ENCODE data around the gene SGSM2. TPM values are rescaled to one million over a fixed set of nuclear protein-coding genes. Genes with fewer than 3 reads are reported as not detected.

SGSM2 gene, protein sequence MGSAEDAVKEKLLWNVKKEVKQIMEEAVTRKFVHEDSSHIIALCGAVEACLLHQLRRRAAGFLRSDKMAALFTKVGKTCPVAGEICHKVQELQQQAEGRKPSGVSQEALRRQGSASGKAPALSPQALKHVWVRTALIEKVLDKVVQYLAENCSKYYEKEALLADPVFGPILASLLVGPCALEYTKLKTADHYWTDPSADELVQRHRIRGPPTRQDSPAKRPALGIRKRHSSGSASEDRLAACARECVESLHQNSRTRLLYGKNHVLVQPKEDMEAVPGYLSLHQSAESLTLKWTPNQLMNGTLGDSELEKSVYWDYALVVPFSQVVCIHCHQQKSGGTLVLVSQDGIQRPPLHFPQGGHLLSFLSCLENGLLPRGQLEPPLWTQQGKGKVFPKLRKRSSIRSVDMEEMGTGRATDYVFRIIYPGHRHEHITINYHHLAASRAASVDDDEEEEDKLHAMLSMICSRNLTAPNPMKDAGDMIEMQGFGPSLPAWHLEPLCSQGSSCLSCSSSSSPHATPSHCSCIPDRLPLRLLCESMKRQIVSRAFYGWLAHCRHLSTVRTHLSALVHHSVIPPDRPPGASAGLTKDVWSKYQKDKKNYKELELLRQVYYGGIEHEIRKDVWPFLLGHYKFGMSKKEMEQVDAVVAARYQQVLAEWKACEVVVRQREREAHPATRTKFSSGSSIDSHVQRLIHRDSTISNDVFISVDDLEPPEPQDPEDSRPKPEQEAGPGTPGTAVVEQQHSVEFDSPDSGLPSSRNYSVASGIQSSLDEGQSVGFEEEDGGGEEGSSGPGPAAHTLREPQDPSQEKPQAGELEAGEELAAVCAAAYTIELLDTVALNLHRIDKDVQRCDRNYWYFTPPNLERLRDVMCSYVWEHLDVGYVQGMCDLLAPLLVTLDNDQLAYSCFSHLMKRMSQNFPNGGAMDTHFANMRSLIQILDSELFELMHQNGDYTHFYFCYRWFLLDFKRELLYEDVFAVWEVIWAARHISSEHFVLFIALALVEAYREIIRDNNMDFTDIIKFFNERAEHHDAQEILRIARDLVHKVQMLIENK
- polyA plus RNA-seq (2013): 59.0 TPM

DNA sequence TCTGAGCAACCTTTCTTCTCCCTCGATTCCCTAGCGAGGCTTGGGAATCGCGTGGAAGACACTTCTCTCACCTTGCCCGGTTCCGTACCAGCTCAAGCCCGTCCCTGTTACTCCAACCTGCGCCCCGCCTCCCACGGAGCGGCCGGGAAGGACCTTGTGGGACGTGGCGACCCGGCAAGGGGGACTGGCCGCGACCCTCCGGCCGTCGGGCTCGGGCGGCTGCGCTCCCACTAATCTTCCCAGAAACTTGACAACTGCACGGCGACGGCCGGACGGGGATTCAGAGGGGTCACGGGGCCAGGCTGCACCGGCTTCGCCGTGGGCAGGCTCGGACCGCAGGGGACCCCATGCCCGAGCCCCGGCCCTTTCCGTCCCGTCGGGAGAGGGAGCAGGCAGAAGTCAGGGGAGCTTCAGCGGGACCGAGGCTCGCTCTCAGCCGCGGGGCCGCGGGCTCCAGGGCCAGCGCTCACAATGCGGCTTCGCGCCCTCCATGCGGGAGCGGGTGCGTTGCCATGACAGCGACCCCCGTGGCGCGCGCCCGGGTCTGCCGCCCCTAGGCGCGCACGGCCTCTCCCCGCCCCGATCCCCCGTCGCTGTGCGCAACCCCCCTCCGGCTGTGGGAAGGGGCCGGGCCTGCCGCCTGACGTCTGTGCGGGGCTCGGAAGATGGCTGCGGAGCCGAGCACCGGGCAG, at the start of gene SGSM2:
SGSM2 (plus strand) TSS at position 650 of the 692 bp plus-strand sequence. CDS start 188 bp downstream, outside the sequence.
- POLR2A ChIA-PET: interaction anchor here (0.8 kb wide), 1 partner anchor 114 kb away, joined by 3 read pairs; no protein-coding TSS in a partner anchor
- Histone ChIP-seq H3K27me3 (replicated peaks in 2 of 5; ENCODE audit: control insufficient read depth in 4 of 5, insufficient read depth in 5 of 5, low read length in 4 of 5) (no peaks in the 10 kb centered on the region), H3K36me3 (ENCODE audit: control insufficient read depth in 4 of 4, insufficient read depth in 4 of 4, low read length in 3 of 4) (peaks cover 14 to 43% (median 28%) of the 10 kb centered on the region in 4 experiments), H3K4me3 (ENCODE audit: control insufficient read depth in 1 of 7, extremely low read depth in 1 of 7, insufficient read depth in 4 of 7, low read depth in 2 of 7, low read length in 6 of 7) (peak within 1 kb of the TSS; percentile 89 to 99 (median 96)), H3K4me1 (ENCODE audit: control extremely low read depth in 1 of 4, control insufficient read depth in 4 of 4, insufficient read depth in 4 of 4, low read length in 3 of 4) (peaks cover 9 to 30% (median 28%) of the 10 kb centered on the region in 4 experiments), H3K27ac (ENCODE audit: insufficient read depth in 1 of 2, low read depth in 1 of 2, low read length in 2 of 2, poor library complexity in 1 of 2, severe bottlenecking in 2 of 2) (peak within 1 kb of the TSS; percentile 35 to 83), H3K9me3 (ENCODE audit: control extremely low read depth in 1 of 5, control insufficient read depth in 4 of 5, insufficient read depth in 2 of 5, low read depth in 1 of 5, low read length in 4 of 5) (no peaks in the 10 kb centered on the region)
- under 1% methylated on average over 58 of the region's 77 CpGs for WGBS (ENCODE audit: insufficient coverage)
- CTCF ChIA-PET: interaction anchor here (1.1 to 4.2 kb wide), 6 partner anchors 11 to 92 kb away, joined by 3 to 20 read pairs (median 4); no protein-coding TSS in a partner anchor
- peak; percentile 66 to 85 (median 78) for DNase-seq

DNA sequence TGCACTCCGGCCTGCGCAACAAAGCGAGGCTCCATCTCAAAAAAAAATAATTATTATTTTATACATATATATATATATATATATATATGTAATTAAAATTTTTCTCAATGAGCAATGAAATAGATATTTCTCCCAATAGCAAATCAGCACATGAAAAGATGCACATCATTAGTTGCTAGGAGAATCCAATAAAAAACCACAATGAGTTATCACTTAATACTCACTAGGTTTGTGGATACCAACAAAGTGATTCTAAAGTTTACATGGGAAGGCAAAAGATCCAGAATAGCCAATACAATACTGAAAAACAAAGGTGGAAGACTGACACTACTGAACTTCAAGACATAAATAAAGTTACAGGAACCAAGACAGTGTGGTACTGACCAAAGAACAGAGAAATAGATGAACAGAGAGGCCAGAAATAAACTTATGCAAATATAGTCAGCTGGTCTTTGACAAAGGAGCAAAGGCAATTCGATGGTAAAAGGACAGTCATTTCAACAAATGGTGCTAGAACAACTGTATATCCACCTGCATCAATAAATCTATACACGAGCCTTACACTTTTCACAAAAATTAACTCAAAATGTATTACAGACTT, 47.3 kb upstream of the SGSM2 start:
- no peaks in the 10 kb centered on the region for H3K27me3 ChIP-seq (replicated peaks in 2 of 5; ENCODE audit: control insufficient read depth in 4 of 5, insufficient read depth in 5 of 5, low read length in 4 of 5)
- CTCF ChIA-PET: no interaction called here
- 90% methylated on average over 2 of the region's 5 CpGs for WGBS (ENCODE audit: insufficient coverage)

DNA sequence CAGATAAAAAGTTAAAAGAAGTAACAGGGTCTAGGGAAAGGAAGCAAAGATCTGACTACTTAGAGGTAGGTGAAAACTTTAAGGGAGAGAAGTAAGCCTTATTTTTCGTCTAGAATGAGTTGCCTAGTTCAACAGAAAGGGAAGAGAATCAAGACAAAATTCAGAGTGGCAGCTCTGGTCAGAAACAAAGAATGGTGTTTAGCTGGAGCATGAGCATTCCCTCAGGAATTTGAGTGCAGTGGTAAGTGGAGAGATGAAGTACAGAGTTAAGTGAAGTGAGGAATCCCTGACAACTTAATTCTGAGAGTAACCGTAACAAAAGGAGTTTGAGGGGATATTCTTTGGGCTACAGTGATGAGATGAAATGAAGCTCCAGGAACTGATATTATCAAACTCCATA, 45.2 kb upstream of the SGSM2 start:
- H3K4me1 ChIP-seq (ENCODE audit: control extremely low read depth in 1 of 4, control insufficient read depth in 4 of 4, insufficient read depth in 4 of 4, low read length in 3 of 4): no peaks in the 10 kb centered on the region
- WGBS (ENCODE audit: insufficient coverage): 100% methylated on average over 1 of the region's 2 CpGs
- peaks cover 27 to 72% (median 50%) of the 10 kb centered on the region in 4 experiments for H3K36me3 ChIP-seq (ENCODE audit: control insufficient read depth in 4 of 4, insufficient read depth in 4 of 4, low read length in 3 of 4)
- H3K27me3 ChIP-seq (replicated peaks in 2 of 5; ENCODE audit: control insufficient read depth in 4 of 5, insufficient read depth in 5 of 5, low read length in 4 of 5): no peaks in the 10 kb centered on the region
- no peaks in the 10 kb centered on the region for H3K9me3 ChIP-seq (ENCODE audit: control extremely low read depth in 1 of 5, control insufficient read depth in 4 of 5, insufficient read depth in 2 of 5, low read depth in 1 of 5, low read length in 4 of 5)
- no peak overlapping the region for H3K4me3 ChIP-seq (ENCODE audit: control insufficient read depth in 1 of 7, extremely low read depth in 1 of 7, insufficient read depth in 4 of 7, low read depth in 2 of 7, low read length in 6 of 7)
- no peak for DNase-seq
- POLR2A ChIA-PET: no interaction called here
- CTCF ChIA-PET: interaction anchor here (1.2 kb wide), 1 partner anchor 9 kb away, joined by 4 read pairs; no protein-coding TSS in a partner anchor
- no peak overlapping the region for H3K27ac ChIP-seq (ENCODE audit: insufficient read depth in 1 of 2, low read depth in 1 of 2, low read length in 2 of 2, poor library complexity in 1 of 2, severe bottlenecking in 2 of 2)

More for the DNA sequence above, 47.3 kb upstream of the SGSM2 start:
- POLR2A ChIA-PET: no interaction called here
- Histone ChIP-seq H3K4me3 (ENCODE audit: control insufficient read depth in 1 of 7, extremely low read depth in 1 of 7, insufficient read depth in 4 of 7, low read depth in 2 of 7, low read length in 6 of 7) (no peak overlapping the region), H3K4me1 (ENCODE audit: control extremely low read depth in 1 of 4, control insufficient read depth in 4 of 4, insufficient read depth in 4 of 4, low read length in 3 of 4) (no peaks in the 10 kb centered on the region), H3K36me3 (ENCODE audit: control insufficient read depth in 4 of 4, insufficient read depth in 4 of 4, low read length in 3 of 4) (peaks cover 24 to 55% (median 41%) of the 10 kb centered on the region in 4 experiments), H3K9me3 (ENCODE audit: control extremely low read depth in 1 of 5, control insufficient read depth in 4 of 5, insufficient read depth in 2 of 5, low read depth in 1 of 5, low read length in 4 of 5) (no peaks in the 10 kb centered on the region), H3K27ac (ENCODE audit: insufficient read depth in 1 of 2, low read depth in 1 of 2, low read length in 2 of 2, poor library complexity in 1 of 2, severe bottlenecking in 2 of 2) (no peak overlapping the region)
- peak; percentile 24 to 72 (median 64) for DNase-seq

DNA sequence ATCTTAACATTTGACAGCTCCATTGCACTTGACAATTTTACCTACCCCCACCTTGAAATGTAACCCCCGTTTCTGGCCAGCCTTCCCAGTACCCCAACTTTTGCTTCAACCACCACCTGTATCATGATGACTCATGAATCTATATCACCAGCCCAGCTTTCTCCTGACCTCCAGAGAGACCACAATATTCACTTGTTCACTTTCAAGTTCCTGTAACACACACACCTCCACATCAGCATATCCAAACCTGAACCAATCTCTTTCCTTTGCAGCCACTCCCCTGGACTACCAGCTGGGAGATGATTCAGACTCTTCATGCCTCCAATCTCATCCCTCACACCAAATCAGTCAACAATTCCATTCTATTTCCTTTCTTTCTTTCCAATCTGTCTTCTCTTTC, 41.7 kb upstream of the SGSM2 start:
- Histone ChIP-seq H3K4me3 (ENCODE audit: control insufficient read depth in 1 of 7, extremely low read depth in 1 of 7, insufficient read depth in 4 of 7, low read depth in 2 of 7, low read length in 6 of 7) (no peak overlapping the region), H3K27me3 (replicated peaks in 2 of 5; ENCODE audit: control insufficient read depth in 4 of 5, insufficient read depth in 5 of 5, low read length in 4 of 5) (no peaks in the 10 kb centered on the region), H3K36me3 (ENCODE audit: control insufficient read depth in 4 of 4, insufficient read depth in 4 of 4, low read length in 3 of 4) (peaks cover 26 to 80% (median 66%) of the 10 kb centered on the region in 4 experiments), H3K27ac (ENCODE audit: insufficient read depth in 1 of 2, low read depth in 1 of 2, low read length in 2 of 2, poor library complexity in 1 of 2, severe bottlenecking in 2 of 2) (no peak overlapping the region), H3K4me1 (ENCODE audit: control extremely low read depth in 1 of 4, control insufficient read depth in 4 of 4, insufficient read depth in 4 of 4, low read length in 3 of 4) (no peaks in the 10 kb centered on the region), H3K9me3 (ENCODE audit: control extremely low read depth in 1 of 5, control insufficient read depth in 4 of 5, insufficient read depth in 2 of 5, low read depth in 1 of 5, low read length in 4 of 5) (no peaks in the 10 kb centered on the region)
- ChIA-PET CTCF (interaction anchor here (0.8 to 2.7 kb wide), 3 partner anchors 12 to 58 kb away, joined by 3 to 8 read pairs (median 4); no protein-coding TSS in a partner anchor), POLR2A (no interaction called here)
- DNase-seq: peak in 1 of 3 donors; percentile 3
- 92% methylated on average over 1 of the region's 1 CpG for WGBS (ENCODE audit: insufficient coverage)

DNA sequence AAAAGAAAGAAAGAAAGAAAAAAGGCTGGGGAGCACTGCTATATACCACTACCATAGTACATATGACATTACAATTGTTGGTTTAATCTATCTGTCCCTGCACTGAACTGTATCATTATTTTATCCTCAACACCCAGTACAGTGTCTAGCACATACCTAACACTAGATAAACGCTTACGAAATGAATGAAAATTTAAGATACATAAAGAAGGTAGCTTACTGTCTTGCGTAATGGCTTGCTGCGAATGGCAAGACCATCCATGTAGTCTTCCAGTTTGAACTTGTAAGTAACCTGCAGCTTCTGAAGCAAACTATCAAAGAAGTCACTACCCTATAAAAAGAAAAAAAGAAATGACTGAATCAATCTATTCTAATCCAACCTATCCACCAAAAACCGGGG, 40.3 kb upstream of the SGSM2 start:
- Histone ChIP-seq H3K9me3 (ENCODE audit: control extremely low read depth in 1 of 5, control insufficient read depth in 4 of 5, insufficient read depth in 2 of 5, low read depth in 1 of 5, low read length in 4 of 5) (no peaks in the 10 kb centered on the region), H3K4me1 (ENCODE audit: control extremely low read depth in 1 of 4, control insufficient read depth in 4 of 4, insufficient read depth in 4 of 4, low read length in 3 of 4) (peaks cover 0 to 3% (median 2%) of the 10 kb centered on the region in 4 experiments), H3K36me3 (ENCODE audit: control insufficient read depth in 4 of 4, insufficient read depth in 4 of 4, low read length in 3 of 4) (peaks cover 20 to 73% (median 58%) of the 10 kb centered on the region in 4 experiments), H3K27me3 (replicated peaks in 2 of 5; ENCODE audit: control insufficient read depth in 4 of 5, insufficient read depth in 5 of 5, low read length in 4 of 5) (no peaks in the 10 kb centered on the region), H3K27ac (ENCODE audit: insufficient read depth in 1 of 2, low read depth in 1 of 2, low read length in 2 of 2, poor library complexity in 1 of 2, severe bottlenecking in 2 of 2) (no peak overlapping the region), H3K4me3 (ENCODE audit: control insufficient read depth in 1 of 7, extremely low read depth in 1 of 7, insufficient read depth in 4 of 7, low read depth in 2 of 7, low read length in 6 of 7) (no peak overlapping the region)
- CTCF ChIA-PET: no interaction called here
- DNase-seq: no peak
- WGBS (ENCODE audit: insufficient coverage): 100% methylated on average over 5 of the region's 5 CpGs
- POLR2A ChIA-PET: no interaction called here

DNA sequence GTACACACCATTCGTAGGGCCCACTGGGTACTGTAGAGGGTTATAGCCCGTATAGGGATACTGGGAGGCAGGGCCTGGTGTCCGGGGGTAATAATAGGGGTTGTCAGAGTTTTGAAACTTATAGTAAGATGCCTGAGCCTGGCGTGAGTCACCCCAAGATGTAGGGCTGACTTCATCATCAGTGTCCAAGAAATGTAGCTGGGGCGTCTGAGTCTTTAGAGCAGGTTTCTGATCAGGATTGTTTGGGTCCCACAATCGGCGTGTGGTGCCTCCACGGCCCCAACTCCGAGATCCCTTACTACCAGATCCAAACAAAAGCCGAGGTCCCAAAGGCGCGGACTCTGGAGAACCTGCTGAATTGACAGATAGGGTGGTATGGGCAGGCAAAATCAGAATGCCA, 38.2 kb upstream of the SGSM2 start:
- no peak overlapping the region for H3K4me3 ChIP-seq (ENCODE audit: control insufficient read depth in 1 of 7, extremely low read depth in 1 of 7, insufficient read depth in 4 of 7, low read depth in 2 of 7, low read length in 6 of 7)
- H3K9me3 ChIP-seq (ENCODE audit: control extremely low read depth in 1 of 5, control insufficient read depth in 4 of 5, insufficient read depth in 2 of 5, low read depth in 1 of 5, low read length in 4 of 5): no peaks in the 10 kb centered on the region
- H3K27ac ChIP-seq (ENCODE audit: insufficient read depth in 1 of 2, low read depth in 1 of 2, low read length in 2 of 2, poor library complexity in 1 of 2, severe bottlenecking in 2 of 2): no peak overlapping the region
- H3K27me3 ChIP-seq (replicated peaks in 2 of 5; ENCODE audit: control insufficient read depth in 4 of 5, insufficient read depth in 5 of 5, low read length in 4 of 5): no peaks in the 10 kb centered on the region
- ChIA-PET CTCF (interaction anchor here (0.6 kb wide), 1 partner anchor 1040 kb away, joined by 3 read pairs; no protein-coding TSS in a partner anchor), POLR2A (no interaction called here)
- H3K4me1 ChIP-seq (ENCODE audit: control extremely low read depth in 1 of 4, control insufficient read depth in 4 of 4, insufficient read depth in 4 of 4, low read length in 3 of 4): peaks cover 7 to 11% (median 7%) of the 10 kb centered on the region in 4 experiments
- no peak for DNase-seq
- peaks cover 11 to 57% (median 45%) of the 10 kb centered on the region in 4 experiments for H3K36me3 ChIP-seq (ENCODE audit: control insufficient read depth in 4 of 4, insufficient read depth in 4 of 4, low read length in 3 of 4)
- 96% methylated on average over 10 of the region's 12 CpGs for WGBS (ENCODE audit: insufficient coverage)
